GM12801 (cell line): ENCODE data around the gene CARD19.

Source experiments
- TF ChIP-seq, protein P1 (sequence below): IDR thresholded peaks from one replicate; pipeline ENCODE4 v1.5.1; 2011; ENCODE audit warnings: control low read depth; ENCODE audit not compliant: insufficient read length; ENCODE audit errors: extremely low read depth

Gene CARD19, protein sequence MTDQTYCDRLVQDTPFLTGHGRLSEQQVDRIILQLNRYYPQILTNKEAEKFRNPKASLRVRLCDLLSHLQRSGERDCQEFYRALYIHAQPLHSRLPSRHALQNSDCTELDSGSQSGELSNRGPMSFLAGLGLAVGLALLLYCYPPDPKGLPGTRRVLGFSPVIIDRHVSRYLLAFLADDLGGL

DNA sequence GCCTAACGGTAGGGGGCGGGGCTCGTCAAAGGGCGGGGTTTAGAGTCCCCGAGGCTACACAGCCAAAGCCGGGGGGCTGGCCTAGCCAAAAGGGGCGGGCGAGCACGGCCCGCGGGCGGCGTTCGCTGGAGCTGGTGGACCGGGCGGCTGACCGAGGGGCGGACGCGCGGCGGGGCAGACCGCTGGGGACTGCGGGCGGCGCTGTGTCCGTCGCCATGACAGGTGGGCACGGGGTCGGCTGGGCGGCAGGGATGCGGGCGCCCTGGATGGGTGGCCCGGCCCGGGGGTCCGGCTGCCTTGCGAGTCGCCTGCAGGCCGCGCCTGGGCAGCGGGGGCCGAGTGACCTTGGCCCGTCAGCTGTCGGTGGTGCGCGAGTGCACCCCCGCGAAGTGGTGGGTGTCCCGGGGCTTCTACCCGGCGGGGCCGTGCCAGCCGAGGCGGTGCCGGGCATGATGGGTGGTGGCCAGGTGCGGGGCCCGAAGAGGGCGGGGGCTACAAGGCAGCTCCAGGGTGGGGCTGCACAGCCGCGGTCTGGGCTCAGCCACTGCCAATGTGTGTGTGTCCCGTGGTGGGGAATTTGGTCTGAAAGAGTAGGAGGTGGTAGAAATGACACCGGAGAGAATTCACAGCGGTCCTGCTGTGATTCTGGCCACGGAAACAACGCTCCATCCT, at the start of gene CARD19:
Gene CARD19 (plus strand): TSS at position 87 of the 672 bp plus-strand sequence. CDS start 129 bp downstream, at position 216.
- TF ChIP-seq, protein P1, sequence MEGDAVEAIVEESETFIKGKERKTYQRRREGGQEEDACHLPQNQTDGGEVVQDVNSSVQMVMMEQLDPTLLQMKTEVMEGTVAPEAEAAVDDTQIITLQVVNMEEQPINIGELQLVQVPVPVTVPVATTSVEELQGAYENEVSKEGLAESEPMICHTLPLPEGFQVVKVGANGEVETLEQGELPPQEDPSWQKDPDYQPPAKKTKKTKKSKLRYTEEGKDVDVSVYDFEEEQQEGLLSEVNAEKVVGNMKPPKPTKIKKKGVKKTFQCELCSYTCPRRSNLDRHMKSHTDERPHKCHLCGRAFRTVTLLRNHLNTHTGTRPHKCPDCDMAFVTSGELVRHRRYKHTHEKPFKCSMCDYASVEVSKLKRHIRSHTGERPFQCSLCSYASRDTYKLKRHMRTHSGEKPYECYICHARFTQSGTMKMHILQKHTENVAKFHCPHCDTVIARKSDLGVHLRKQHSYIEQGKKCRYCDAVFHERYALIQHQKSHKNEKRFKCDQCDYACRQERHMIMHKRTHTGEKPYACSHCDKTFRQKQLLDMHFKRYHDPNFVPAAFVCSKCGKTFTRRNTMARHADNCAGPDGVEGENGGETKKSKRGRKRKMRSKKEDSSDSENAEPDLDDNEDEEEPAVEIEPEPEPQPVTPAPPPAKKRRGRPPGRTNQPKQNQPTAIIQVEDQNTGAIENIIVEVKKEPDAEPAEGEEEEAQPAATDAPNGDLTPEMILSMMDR: no peak

DNA sequence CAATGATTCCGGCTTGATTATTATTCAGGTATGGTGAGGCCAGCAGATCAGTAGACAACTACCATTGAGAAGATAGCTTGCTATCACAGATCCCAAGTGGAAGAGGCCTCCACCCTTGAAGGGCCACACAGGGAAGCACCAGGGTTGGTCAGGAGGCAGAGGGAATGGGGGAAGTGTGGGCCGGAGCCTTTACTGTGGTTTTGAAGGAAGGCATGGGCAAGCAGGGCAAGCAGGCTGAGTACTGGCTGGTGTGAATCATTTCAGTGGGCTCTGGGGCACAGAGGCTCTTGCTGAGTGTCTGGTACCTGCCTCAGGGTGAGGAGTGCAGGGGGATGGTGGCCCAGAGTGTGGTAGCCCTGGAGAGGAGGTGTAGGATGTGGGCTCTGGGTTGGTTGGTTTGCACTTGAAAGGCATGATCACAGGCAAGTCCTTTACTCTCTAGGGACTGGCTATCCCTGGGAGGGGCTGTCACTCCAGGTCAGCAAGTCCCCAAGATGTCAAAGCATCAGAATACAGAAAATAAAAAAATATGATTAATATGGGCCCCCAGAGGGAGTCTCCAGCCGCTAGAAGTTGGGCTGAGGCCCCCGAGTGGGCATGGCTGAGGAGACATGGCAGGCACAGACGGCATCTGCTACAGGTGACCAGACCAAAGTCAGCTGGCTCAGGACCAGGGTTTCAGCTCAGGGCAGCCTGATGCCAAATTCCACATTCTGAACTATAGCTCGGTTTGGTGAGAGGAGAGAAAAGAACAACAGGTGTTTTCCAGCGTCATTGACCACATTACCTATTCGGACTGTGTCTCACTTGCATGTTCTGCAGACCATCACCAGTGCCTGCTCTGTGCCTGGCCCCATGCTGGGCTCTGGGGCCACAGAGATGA, 47.2 kb upstream of the CARD19 start:
- TF ChIP-seq, protein P1: no peak

DNA sequence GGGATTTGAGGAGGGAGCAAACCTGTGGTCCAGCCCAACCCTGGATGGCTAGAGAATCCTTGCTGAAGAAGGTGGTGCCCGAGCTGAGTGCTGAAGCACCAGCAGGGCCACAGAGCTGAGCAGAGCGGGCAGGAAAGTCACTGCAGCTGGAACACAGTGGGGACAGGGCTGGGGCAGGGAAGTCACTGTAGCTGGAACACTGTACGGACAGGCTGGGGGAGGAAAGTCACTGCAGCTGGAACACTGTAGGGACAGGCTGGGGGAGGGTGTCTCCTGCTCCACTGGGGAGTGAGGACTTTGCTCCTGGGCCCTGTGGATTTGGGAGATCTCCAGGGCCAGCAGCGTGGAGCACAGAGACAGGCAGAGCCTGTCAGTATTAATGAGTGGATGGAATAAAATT, 46.5 kb upstream of the CARD19 start:
- TF ChIP-seq, protein P1: no peak

DNA sequence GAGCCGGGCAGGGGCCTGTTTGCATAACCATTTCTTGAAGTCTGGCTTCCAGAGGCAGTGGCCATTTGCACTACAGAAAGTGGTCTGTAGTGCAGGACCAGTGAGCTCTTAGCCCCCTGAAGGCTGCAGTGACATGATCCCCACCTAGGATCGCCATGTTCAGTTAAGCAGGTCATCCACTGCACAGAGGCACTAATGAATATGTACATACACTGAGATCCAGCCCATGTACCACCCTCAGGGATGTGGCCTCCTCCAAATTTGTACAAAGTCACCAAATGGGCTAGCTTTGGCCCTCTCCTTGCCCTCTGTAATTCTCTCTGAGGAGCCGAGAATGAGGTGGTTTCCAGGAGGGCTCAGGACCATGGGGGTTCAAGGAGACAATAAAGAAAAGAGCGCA, 45.8 kb upstream of the CARD19 start:
- TF ChIP-seq, protein P1: no peak

DNA sequence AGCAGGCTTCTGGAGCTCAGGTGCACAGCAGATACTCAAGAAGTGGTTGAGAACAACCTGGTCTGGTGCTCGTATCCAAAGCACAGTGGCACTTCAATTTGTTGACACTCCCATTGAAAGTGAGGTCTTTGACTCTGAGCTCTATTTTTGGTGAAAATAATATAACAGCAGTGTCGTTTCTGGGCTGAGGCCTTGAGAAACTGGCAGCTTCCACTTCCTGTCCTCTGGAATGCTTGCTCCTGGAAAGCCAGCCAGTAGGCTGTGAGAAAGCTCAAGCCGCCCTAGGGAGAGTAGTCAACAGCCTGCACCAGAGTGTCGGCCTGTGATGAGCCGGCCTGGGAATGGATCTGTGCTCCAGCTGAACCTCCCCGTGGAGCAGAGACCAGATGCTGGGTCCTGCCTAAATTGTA, 44.3 kb upstream of the CARD19 start:
- TF ChIP-seq, protein P1: no peak

DNA sequence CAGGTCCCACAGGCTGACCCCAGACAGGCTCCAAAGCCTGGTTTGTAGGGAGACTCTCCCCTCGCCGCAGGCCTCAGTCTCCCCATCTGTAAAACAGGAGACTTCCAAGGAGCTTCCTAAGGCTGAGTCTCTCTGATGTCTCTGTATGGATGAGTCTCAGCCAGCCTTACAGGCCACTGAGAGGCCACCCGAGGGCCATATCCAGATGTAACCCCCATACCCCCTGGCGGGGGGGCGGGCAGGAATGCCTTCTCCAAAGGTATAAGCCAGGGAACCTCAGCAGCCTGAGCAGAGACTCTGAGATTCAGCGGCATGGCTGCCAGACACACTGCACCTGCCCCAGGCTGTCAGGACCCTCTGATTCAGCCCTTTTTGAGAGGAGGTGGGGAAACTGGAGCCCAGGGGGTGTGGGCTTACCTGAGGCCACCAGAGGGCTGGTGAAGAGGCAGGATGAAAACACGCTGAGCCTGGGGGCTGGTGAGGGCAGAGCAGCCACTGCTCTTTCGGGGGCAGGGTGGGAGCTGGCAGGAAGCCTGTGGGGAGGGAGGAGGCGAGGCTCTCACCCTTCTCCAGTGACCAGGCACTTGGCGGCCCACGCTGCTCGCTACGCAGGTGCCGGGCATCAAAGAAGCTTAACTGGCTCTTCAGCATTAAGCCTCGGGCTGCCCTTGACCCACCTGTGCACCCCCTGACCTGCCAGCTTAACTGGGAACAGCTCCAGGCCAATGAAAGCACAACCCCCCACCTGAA, 43.1 kb upstream of the CARD19 start:
- TF ChIP-seq, protein P1: no peak

DNA sequence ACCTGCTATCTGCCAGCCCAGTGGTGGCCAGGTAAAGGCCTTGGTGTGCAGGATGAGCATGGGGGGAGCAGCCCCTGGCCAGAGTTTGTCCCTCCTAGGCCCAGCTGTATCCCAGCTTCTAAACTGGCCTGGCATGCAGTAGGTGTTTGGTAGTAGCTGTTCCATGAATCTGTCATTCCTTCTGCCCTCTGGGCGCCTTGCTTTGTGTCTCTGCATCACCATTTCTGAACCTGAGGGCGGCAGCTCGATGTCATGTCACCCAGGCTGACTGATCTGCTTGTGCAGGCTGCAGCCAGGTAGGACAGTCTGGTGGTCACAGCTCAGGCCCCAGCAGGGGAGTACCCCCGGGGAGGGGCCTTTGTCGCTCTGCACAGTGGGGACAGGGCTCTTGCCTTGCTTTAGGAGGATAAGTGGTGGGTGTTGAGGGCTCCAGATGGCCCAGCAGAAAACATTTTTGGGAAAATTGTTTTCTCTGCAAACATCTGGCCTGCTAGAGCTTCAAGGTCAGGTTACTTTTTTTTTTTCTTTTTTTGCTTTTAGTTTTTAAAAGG, 42.2 kb upstream of the CARD19 start:
- TF ChIP-seq, protein P1: no peak
